B cell (primary cell): ENCODE results near the gene SNX32. TPM values are rescaled to one million over a fixed set of nuclear protein-coding genes. Genes with fewer than 3 reads are reported as not detected.

Experiments
- ATAC-seq: fragments of 200-7000 bp; cut with Tn5 transposase; one replicate; pipeline ENCODE4 v1.10.0; 2021; ENCODE audit warnings: low read depth, mild to moderate bottlenecking, moderate number of reproducible peaks, moderate library complexity
- CTCF ChIA-PET: fragments of 350-600 bp; sonication (Branson Sonifier 250); formaldehyde crosslinking; loops from one replicate; lab custom pipeline; 2021; ENCODE audit warnings: antibody characterized with exemption, inconsistent platforms; lab: Charles Lee
- POLR2A ChIA-PET: fragments of 350-600 bp; sonication (Branson Sonifier 250); formaldehyde crosslinking; loops from one replicate; lab custom pipeline; 2021; ENCODE audit warnings: antibody characterized with exemption; lab: Charles Lee
- DNase-seq: peaks from one replicate; pipeline ENCODE4 v3.0.0; 2013
- H2AFZ ChIP-seq: 2 replicates; pipeline ENCODE4 v1.6.1; 2012; ENCODE audit warnings: mild to moderate bottlenecking, low read depth, low read length; ENCODE audit not compliant: insufficient read depth, poor library complexity, severe bottlenecking
- H3K27ac ChIP-seq, 2 donors: 1 replicate in 1 of 2; 2 replicates in 1 of 2; pipeline ENCODE4 v1.5.1; 2012 to 2013; ENCODE audit warnings: low read length in 2 of 2, mild to moderate bottlenecking in 2 of 2, moderate library complexity in 1 of 2
- H3K27me3 ChIP-seq, 4 experiments: fragments of 200-600 bp in 1 of 4; sonication (generic) in 1 of 4; replicated peaks in 1 of 4; 1 replicate in 2 of 4; 2 replicates in 2 of 4; pipeline versions ENCODE4 v1.6.1 to v1.7.0; 2013 to 2016; ENCODE audit warnings: low read length in 3 of 4, mild to moderate bottlenecking in 2 of 4, mixed read lengths in 1 of 4, moderate library complexity in 1 of 4; ENCODE audit not compliant: insufficient read depth in 4 of 4, control insufficient read depth in 3 of 4; ENCODE audit errors: control extremely low read depth in 1 of 4
- H3K36me3 ChIP-seq, 2 experiments: replicated peaks in 1 of 2; 1 replicate in 1 of 2; 2 replicates in 1 of 2; pipeline versions ENCODE4 v1.6.1 to v1.7.1; 2013; ENCODE audit warnings: low read length in 1 of 2; ENCODE audit not compliant: insufficient read depth in 2 of 2, control insufficient read depth in 1 of 2; ENCODE audit errors: control extremely low read depth in 1 of 2, extremely low read depth in 1 of 2
- H3K4me1 ChIP-seq, 2 donors: fragments of 200-600 bp in 1 of 2; sonication (generic) in 1 of 2; 1 replicate in 1 of 2; 2 replicates in 1 of 2; pipeline versions ENCODE4 v1.5.1 to v1.6.1; 2013 to 2017; ENCODE audit warnings: low read length in 2 of 2; ENCODE audit not compliant: control insufficient read depth in 2 of 2, insufficient read depth in 2 of 2
- H3K4me2 ChIP-seq: replicated peaks from 2 replicates; pipeline ENCODE3; 2012; ENCODE audit warnings: mild to moderate bottlenecking, low read depth, low read length; ENCODE audit not compliant: poor library complexity, severe bottlenecking
- H3K4me3 ChIP-seq, 5 experiments: fragments of 200-600 bp in 1 of 5; sonication (generic) in 1 of 5; 1 replicate in 3 of 5; 2 replicates in 2 of 5; pipeline versions ENCODE4 v1.5.1 to v1.7.0; 2011 to 2016; ENCODE audit warnings: low read length in 4 of 5, mild to moderate bottlenecking in 4 of 5, low read depth in 2 of 5, control low read depth in 1 of 5, moderate library complexity in 1 of 5; ENCODE audit not compliant: insufficient read depth in 1 of 5; ENCODE audit errors: control extremely low read depth in 1 of 5, extremely low read depth in 1 of 5
- H3K79me2 ChIP-seq: fragments of 200-600 bp; sonication (generic); one replicate; pipeline ENCODE4 v1.6.0; 2016; ENCODE audit warnings: low read length; ENCODE audit not compliant: control insufficient read depth, insufficient read depth
- H3K9ac ChIP-seq: fragments of 200-600 bp; sonication (generic); 2 replicates; pipeline ENCODE4 v1.6.1; 2017; ENCODE audit warnings: mild to moderate bottlenecking, low read length, moderate library complexity
- H3K9me3 ChIP-seq, 3 donors: one replicate each; pipeline versions ENCODE4 v1.6.1 to v1.7.1; 2013; ENCODE audit warnings: low read length in 2 of 3; ENCODE audit not compliant: control insufficient read depth in 2 of 3, insufficient read depth in 1 of 3; ENCODE audit errors: control extremely low read depth in 1 of 3
- H4K20me1 ChIP-seq: 2 replicates; pipeline ENCODE4 v1.6.0; 2012; ENCODE audit warnings: mild to moderate bottlenecking, low read length; ENCODE audit not compliant: insufficient read depth, control insufficient read depth, poor library complexity, severe bottlenecking
- H3K27ac Mint-ChIP-seq: one replicate; pipeline ENCODE4 v1.8.0; 2021; ENCODE audit warnings: mixed read lengths
- H3K27me3 Mint-ChIP-seq: one replicate; pipeline ENCODE4 v1.8.0; 2021; ENCODE audit warnings: mixed read lengths
- H3K4me1 Mint-ChIP-seq: one replicate; pipeline ENCODE4 v1.8.0; 2021; ENCODE audit warnings: mixed read lengths
- H3K4me3 Mint-ChIP-seq: one replicate; pipeline ENCODE4 v1.8.0; 2021; ENCODE audit warnings: mixed read lengths
- H3K9me3 Mint-ChIP-seq: one replicate; pipeline ENCODE4 v1.8.0; 2022; ENCODE audit warnings: mixed read lengths; ENCODE audit not compliant: insufficient read depth
- EZH2 ChIP-seq: IDR thresholded peaks from 2 replicates; pipeline ENCODE4 v1.6.1; 2012; ENCODE audit warnings: borderline replicate concordance, low read depth, mild to moderate bottlenecking, moderate library complexity, low read length; ENCODE audit not compliant: insufficient read depth, poor library complexity, severe bottlenecking
- WGBS: methylation state at CpG from one replicate; pipeline ENCODE4 v1.1.5; 2013; ENCODE audit warnings: missing lambda C conversion rate; ENCODE audit not compliant: insufficient coverage; 5-methylcytosine and 5-hydroxymethylcytosine counted together
- intact Hi-C: fragments of 100-400 bp; cut with micrococcal nuclease; formaldehyde crosslinking; loops from one replicate; pipeline ENCODE4 v1.10.0; 2022
- polyA plus RNA-seq: library from polyadenylated mRNA; depleted of rRNA; stranded (reverse); fragments of >200 nt; gene quantifications from 2 replicates; pipeline ENCODE4 v1.2.3, GENCODE V29; 2012
- total RNA-seq, 2 donors: library from RNA; stranded (reverse); fragments of 120-200 nt in 1 of 2; gene quantifications; 1 replicate in 1 of 2; 2 replicates in 1 of 2; pipeline versions ENCODE4 v1.2.3 to v1.2.4, GENCODE V29; 2013 to 2022
- TF ChIP-seq, protein P1 (sequence below): fragments of 200-600 bp; IDR thresholded peaks from one replicate; pipeline ENCODE4 v1.8.0; 2022; ENCODE audit warnings: antibody characterized with exemption, mild to moderate bottlenecking

The SNX32 gene
- total and polyA plus RNA-seq, 2 donors (not counting 1 experiment from before 2014, with no cell fraction given): 0.57 to 0.89 TPM

DNA sequence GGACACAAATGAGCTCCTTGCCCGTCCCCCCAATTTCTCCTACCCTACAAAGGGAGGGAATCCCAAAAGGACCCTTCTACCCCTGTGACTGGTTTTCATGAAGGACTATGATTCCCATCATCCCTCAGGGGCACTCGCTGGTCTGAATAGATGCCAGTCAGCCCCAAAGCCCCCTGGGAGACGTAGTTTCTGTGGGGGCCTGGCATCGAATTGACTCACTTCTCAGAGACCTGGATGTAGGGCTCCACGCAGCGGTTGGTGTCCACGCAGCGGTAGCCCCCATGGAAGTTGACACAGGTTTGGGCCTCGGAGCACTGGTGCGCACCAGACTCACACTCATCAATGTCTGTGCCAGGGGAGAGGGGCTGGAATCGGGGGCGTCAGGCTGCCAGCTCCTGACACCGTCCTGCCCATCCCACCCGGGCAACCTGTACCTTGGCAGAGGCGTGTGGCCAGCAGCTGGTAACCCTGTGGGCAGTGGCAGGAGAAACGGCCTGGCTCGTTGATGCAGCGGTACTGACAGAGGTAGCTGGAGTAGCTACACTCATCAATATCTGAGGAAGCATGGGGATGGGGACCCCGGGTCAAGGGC is 34.4 kb downstream of the SNX32 start:
- H2AFZ ChIP-seq: no peak overlapping the region
- ATAC-seq (peak; percentile 72), DNase-seq (no peak)
- intact Hi-C loops: no loop called here
- H3K27me3 Mint-ChIP-seq: peaks cover 3% of the 10 kb centered on the region
- no peaks in the 10 kb centered on the region for H3K9me3 Mint-ChIP-seq
- H3K36me3 ChIP-seq: peaks cover 0 to 33% of the 10 kb centered on the region in 2 experiments
- H3K9me3 ChIP-seq: no peaks in the 10 kb centered on the region
- H3K79me2 ChIP-seq: peaks cover 4% of the 10 kb centered on the region
- no peak overlapping the region for H3K9ac ChIP-seq
- H3K4me3 Mint-ChIP-seq: no peak overlapping the region
- ChIA-PET POLR2A (interaction anchor here (3.6 kb wide), 1 partner anchor 7 kb away, joined by 20 read pairs; the partner anchor contains the start of gene MUS81), CTCF (interaction anchor here (1.3 to 7.0 kb wide), 3 partner anchors 8 to 19 kb away, joined by 6 to 71 read pairs (median 65); partner anchors contain the start of genes CCDC85B, CFL1, FIBP and MUS81)
- peaks cover 10 to 19% of the 10 kb centered on the region in 2 donors for H3K4me1 ChIP-seq
- 92% methylated on average over 14 of the region's 19 CpGs for WGBS
- peaks cover 17% of the 10 kb centered on the region for H4K20me1 ChIP-seq
- no peak overlapping the region for H3K4me2 ChIP-seq
- H3K4me1 Mint-ChIP-seq: peaks cover 21% of the 10 kb centered on the region
- no peak for TF ChIP-seq EZH2
- TF ChIP-seq, protein P1, sequence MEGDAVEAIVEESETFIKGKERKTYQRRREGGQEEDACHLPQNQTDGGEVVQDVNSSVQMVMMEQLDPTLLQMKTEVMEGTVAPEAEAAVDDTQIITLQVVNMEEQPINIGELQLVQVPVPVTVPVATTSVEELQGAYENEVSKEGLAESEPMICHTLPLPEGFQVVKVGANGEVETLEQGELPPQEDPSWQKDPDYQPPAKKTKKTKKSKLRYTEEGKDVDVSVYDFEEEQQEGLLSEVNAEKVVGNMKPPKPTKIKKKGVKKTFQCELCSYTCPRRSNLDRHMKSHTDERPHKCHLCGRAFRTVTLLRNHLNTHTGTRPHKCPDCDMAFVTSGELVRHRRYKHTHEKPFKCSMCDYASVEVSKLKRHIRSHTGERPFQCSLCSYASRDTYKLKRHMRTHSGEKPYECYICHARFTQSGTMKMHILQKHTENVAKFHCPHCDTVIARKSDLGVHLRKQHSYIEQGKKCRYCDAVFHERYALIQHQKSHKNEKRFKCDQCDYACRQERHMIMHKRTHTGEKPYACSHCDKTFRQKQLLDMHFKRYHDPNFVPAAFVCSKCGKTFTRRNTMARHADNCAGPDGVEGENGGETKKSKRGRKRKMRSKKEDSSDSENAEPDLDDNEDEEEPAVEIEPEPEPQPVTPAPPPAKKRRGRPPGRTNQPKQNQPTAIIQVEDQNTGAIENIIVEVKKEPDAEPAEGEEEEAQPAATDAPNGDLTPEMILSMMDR: no peak
- H3K4me3 ChIP-seq: no peak overlapping the region
- no peak overlapping the region for H3K27ac ChIP-seq
- no peak overlapping the region for H3K27ac Mint-ChIP-seq
- H3K27me3 ChIP-seq: no peaks in the 10 kb centered on the region

DNA sequence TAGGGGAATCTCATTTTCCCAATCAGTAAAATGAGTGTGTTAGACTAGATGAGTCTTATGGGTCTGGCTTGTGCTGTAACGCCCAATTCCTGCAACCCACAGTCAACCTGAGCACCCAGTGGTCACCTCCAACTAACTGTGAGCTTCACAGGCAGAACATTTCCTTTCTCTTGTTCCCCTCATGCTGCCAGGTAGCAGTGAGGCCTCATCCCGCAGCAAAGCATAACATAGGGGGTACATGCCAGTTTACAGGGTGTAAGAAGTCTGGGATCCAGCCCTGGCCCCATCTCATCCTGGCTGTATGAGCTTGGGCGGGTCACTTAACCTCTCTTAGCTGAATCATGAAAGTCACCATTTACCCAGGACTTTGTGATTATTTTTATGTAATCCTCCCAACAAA is 35.1 kb downstream of the SNX32 start:
- Histone ChIP-seq H3K9me3 (no peaks in the 10 kb centered on the region), H3K27me3 (no peaks in the 10 kb centered on the region), H3K4me2 (no peak overlapping the region), H3K79me2 (no peaks in the 10 kb centered on the region), H3K27ac (no peak overlapping the region), H2AFZ (no peak overlapping the region), H4K20me1 (peaks cover 10% of the 10 kb centered on the region), H3K4me3 (no peak overlapping the region), H3K9ac (no peak overlapping the region), H3K36me3 (peaks cover 0 to 25% of the 10 kb centered on the region in 2 experiments), H3K4me1 (peaks cover 10 to 24% of the 10 kb centered on the region in 2 donors)
- ChIA-PET CTCF (interaction anchor here (1.3 to 7.0 kb wide), 3 partner anchors 9 to 19 kb away, joined by 6 to 71 read pairs (median 65); partner anchors contain the start of genes CCDC85B, CFL1, FIBP and MUS81), POLR2A (interaction anchor here (1.2 to 3.6 kb wide), 2 partner anchors 8 to 10 kb away, joined by 4 to 20 read pairs; partner anchors contain the start of gene MUS81)
- Mint-ChIP-seq H3K27ac (no peak overlapping the region), H3K4me3 (no peak overlapping the region), H3K9me3 (no peaks in the 10 kb centered on the region), H3K27me3 (peaks cover 5% of the 10 kb centered on the region), H3K4me1 (peaks cover 28% of the 10 kb centered on the region)
- intact Hi-C loops: no loop called here
- 90% methylated on average over 2 of the region's 3 CpGs for WGBS
- no peak for TF ChIP-seq EZH2
- TF ChIP-seq, protein P1: no peak
- DNase-seq: no peak
- ATAC-seq: no peak
